Stimulated activated naive B cell treated with anti-CD40 and anti-IgM and Interleukin-4, amounts not matched to agents 10 μg/mL and 1 μg/mL and 100 μg/mL, for 72 hours (primary cell): ENCODE data around the gene GFOD1.

Experiments
- ATAC-seq, 2 donors: fragments of 150-1000 bp; cut with Tn5 transposase; replicated peaks; 2 replicates each; pipeline ENCODE4 v1.10.0; 2021; ENCODE audit warnings: moderate library complexity in 1 of 2
- DNase-seq: peaks from one replicate; pipeline ENCODE4 v3.0.0; 2021
- H3K27ac Mint-ChIP-seq: one replicate; pipeline ENCODE4 v1.8.0; 2022; ENCODE audit warnings: mild to moderate bottlenecking, mixed read lengths
- H3K27me3 Mint-ChIP-seq, 2 donors: one replicate each; pipeline ENCODE4 v1.8.0; 2022; ENCODE audit warnings: mixed read lengths in 2 of 2
- H3K36me3 Mint-ChIP-seq, 2 donors: one replicate each; pipeline ENCODE4 v1.8.0; 2022; ENCODE audit warnings: mixed read lengths in 2 of 2, mild to moderate bottlenecking in 1 of 2
- H3K4me1 Mint-ChIP-seq, 2 donors: one replicate each; pipeline ENCODE4 v1.8.0; 2022; ENCODE audit warnings: mixed read lengths in 2 of 2, mild to moderate bottlenecking in 1 of 2
- H3K4me3 Mint-ChIP-seq, 2 donors: one replicate each; pipeline ENCODE4 v1.8.0; 2022; ENCODE audit warnings: mild to moderate bottlenecking in 2 of 2, mixed read lengths in 2 of 2, moderate library complexity in 1 of 2
- H3K9me3 Mint-ChIP-seq, 2 donors: one replicate each; pipeline ENCODE4 v1.8.0; 2022; ENCODE audit warnings: mixed read lengths in 2 of 2, mild to moderate bottlenecking in 1 of 2

Gene GFOD1

GRCh38 chr6:13431059-13431656 lies 56.2 kb downstream of the GFOD1 start:
- Mint-ChIP-seq H3K27ac (peak overlapping the region; percentile 81), H3K4me3 (peak overlapping the region in 1 of 2 donors; percentile 2), H3K36me3 (peaks cover 12 to 21% of the 10 kb centered on the region in 2 donors), H3K27me3 (no peaks in the 10 kb centered on the region), H3K9me3 (peaks cover 6 to 7% of the 10 kb centered on the region in 2 donors), H3K4me1 (peaks cover 53 to 89% of the 10 kb centered on the region in 2 donors)
- DNase-seq (no peak), ATAC-seq (no peak)

- H3K4me1 Mint-ChIP-seq, result peaks cover 62 to 93% of the 10 kb centered on the region in 2 donors
- peak overlapping the region; percentile 50 to 64 for H3K4me3 Mint-ChIP-seq
- DNase-seq, result no peak
- H3K27ac Mint-ChIP-seq, result peak overlapping the region; percentile 71
- H3K9me3 Mint-ChIP-seq, result peaks cover 3 to 4% of the 10 kb centered on the region in 2 donors
- no peak for ATAC-seq
- peaks cover 15 to 16% of the 10 kb centered on the region in 2 donors for H3K36me3 Mint-ChIP-seq
- no peaks in the 10 kb centered on the region for H3K27me3 Mint-ChIP-seq
These were observed 58.0 kb downstream of the GFOD1 start for GRCh38 chr6:13429406-13429753.

DNA sequence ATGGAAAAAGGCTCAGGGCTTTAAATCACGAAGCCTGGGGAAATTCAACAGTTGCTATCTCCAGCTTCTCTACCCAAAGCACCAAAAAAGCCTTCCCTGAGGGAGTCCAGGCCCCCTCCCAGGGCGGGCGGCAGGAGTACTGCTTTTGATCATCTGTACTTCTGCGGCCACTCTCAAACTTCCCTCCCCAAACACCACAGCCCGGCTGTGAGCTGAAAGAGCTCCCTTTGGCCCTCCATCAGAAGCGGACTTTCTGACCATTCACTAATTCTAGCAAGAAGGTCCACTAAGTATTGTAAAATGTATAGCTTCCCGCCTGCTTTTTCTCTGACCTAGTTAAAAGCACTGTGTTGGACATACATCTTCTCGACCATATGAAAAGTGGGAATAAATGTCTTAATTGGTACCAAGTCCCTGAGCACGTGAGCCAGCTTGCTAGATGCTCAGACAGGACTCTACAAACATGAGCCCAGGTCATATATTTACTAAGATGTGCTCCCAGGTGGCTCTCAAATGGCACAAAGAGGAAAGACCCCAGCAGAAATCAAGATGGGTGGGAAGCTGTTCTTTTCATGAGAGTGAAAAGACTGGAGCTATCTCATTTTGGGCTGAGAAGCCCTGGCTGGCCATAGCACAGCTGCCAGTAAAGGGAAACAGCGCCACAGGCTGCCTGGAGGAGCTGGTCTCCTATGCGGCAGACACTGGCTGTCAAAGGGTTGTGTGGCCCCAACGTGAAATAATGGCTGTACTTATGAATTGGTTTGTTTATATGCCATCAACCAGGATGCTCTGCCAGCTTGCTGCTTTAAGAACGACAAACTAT lies 58.6 kb downstream of the GFOD1 start:
- no peaks in the 10 kb centered on the region for H3K27me3 Mint-ChIP-seq
- ATAC-seq, result peak; percentile 44 to 57
- DNase-seq, result no peak
- peak overlapping the region; percentile 64 to 70 for H3K4me3 Mint-ChIP-seq
- peaks cover 59 to 87% of the 10 kb centered on the region in 2 donors for H3K4me1 Mint-ChIP-seq
- peaks cover under 1% of the 10 kb centered on the region in 2 donors for H3K9me3 Mint-ChIP-seq
- H3K36me3 Mint-ChIP-seq, result peaks cover 11 to 13% of the 10 kb centered on the region in 2 donors
- peak overlapping the region; percentile 95 for H3K27ac Mint-ChIP-seq

DNA sequence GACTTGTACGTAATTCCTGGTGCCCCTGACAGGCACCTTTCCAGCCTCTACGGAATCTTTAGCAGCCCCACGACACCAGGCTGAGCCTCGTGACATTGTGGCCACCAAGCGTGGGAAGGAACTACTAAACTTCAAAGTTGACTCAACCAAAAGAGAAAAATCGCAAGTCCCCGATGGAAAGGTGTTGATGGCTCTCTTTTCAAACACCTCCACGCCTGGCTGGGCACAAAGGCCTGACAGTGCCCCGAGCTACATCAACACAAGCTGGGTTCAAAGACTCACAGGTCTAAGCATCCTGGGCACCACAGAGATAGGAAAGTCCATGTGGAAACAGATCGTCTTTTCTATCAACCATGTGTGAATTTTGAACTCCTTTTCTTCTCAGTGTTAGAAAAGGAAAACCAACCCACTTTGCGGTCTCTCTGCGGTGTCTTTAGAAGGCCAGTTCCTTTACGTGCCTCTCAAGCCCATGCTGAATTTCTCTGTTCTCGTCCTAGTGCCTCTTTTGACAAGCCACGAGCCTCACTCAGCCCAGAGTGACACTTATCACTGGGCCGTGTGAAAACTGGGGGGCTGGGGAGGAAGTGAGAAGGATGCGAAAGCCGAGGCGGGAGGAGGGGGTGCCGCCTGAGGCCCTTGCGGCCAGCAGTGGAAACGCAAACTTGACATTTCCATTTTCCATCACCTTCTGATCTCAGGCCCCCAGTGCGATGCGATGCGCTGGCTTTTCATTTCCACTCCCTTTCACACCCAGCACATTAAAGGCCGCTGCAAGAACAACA lies 59.4 kb downstream of the GFOD1 start:
- no peaks in the 10 kb centered on the region for H3K27me3 Mint-ChIP-seq
- H3K4me1 Mint-ChIP-seq, result peaks cover 58 to 79% of the 10 kb centered on the region in 2 donors
- peak overlapping the region; percentile 95 for H3K27ac Mint-ChIP-seq
- no peaks in the 10 kb centered on the region for H3K9me3 Mint-ChIP-seq
- DNase-seq, result peak; percentile 89
- peak; percentile 89 to 91 for ATAC-seq
- peak overlapping the region; percentile 64 to 70 for H3K4me3 Mint-ChIP-seq
- H3K36me3 Mint-ChIP-seq, result peaks cover 9 to 15% of the 10 kb centered on the region in 2 donors

- ATAC-seq (peak in 1 of 2 donors; percentile 14), DNase-seq (peak; percentile 34)
- H3K9me3 Mint-ChIP-seq, result no peaks in the 10 kb centered on the region
- H3K27me3 Mint-ChIP-seq, result no peaks in the 10 kb centered on the region
- peak overlapping the region in 1 of 2 donors; percentile 70 for H3K4me3 Mint-ChIP-seq
- H3K27ac Mint-ChIP-seq, result peak overlapping the region; percentile 95
- peaks cover 6 to 11% of the 10 kb centered on the region in 2 donors for H3K36me3 Mint-ChIP-seq
- H3K4me1 Mint-ChIP-seq, result peaks cover 55 to 78% of the 10 kb centered on the region in 2 donors
These were observed 60.1 kb downstream of the GFOD1 start for GRCh38 chr6:13427316-13427715.

DNA sequence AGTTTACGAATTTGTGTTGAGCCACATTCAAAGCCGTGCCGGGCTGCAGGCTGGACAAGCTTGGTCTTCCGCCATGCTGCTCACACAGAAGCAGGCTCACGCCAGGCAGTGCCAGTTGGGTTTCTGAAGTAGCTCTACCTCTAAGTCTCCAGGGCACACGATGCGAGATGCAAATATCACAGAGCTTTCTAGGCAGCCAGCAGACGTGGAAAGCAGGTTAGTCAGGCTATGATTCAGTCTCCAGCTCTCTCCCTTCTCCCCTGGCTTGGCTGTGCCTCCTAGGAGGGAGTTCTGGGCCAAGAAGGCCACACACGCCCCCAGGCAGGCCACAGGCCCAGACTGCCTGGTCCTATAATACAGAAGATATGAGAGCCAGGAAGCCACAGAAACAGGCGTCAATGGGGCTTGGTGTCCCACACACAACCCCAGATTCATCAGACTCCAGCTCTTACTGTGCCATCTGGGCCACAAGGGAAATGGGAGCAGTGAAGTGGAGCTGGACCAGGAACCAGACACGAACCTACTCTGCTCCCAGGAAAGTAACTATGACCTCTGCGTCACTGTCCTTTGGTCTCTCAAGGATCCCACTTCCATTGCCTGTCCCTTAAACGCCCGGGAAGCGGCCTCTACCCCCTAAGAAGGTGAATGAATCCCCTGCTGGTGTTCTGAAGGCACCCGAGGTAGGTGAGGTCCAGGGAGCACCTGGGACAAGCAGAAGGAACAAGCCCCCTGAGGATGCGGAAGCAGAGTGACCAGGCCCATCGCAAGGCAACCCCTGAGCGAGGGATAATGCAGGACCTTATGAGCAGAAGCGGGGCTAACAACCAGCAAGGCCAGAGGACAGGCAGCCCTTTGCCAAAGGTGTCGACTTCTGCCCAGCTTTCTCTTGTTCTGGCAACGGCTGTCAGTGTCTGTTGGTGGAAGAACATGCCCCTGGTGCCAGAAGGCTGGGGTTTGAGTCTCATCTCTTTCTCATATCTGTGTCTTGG lies 61.2 kb downstream of the GFOD1 start:
- Mint-ChIP-seq H3K4me3 (no peak overlapping the region), H3K4me1 (peaks cover 53 to 77% of the 10 kb centered on the region in 2 donors), H3K27me3 (no peaks in the 10 kb centered on the region), H3K9me3 (no peaks in the 10 kb centered on the region), H3K27ac (peak overlapping the region; percentile 95), H3K36me3 (peaks cover 5 to 12% of the 10 kb centered on the region in 2 donors)
- ATAC-seq (no peak), DNase-seq (no peak)

DNA sequence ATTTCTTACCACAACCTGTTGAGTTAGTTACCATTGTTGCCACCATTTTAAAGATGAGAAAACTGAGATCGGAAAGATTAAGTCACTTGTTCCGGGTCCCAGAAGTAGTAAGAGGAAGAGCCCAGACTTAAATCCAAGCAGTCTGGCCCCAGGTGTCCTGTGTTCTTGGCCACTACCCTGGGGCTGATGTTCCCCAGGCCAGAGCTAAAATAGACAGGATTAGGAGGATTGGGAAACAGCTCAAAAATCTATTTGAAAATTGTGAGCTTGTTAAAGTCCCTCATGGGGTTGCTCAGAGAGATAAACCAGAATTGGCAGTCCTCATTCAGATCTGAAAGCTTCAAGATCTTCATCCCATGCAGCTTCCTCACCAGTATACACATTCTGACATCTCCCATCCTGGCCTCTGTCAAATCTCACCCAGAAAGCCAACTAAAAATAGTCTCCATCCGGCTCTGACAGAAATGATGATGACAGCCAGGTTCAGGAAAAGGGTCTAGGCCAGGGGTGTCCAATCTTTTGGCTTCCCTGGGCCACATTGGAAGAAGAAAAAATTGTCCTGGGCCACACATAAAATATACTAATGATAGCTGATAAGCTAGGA lies 62.0 kb downstream of the GFOD1 start:
- peak overlapping the region; percentile 91 for H3K27ac Mint-ChIP-seq
- peaks cover 3 to 12% of the 10 kb centered on the region in 2 donors for H3K36me3 Mint-ChIP-seq
- H3K4me3 Mint-ChIP-seq, result peak overlapping the region in 1 of 2 donors; percentile 19
- no peaks in the 10 kb centered on the region for H3K9me3 Mint-ChIP-seq
- DNase-seq, result no peak
- H3K27me3 Mint-ChIP-seq, result no peaks in the 10 kb centered on the region
- ATAC-seq, result no peak
- H3K4me1 Mint-ChIP-seq, result peaks cover 46 to 73% of the 10 kb centered on the region in 2 donors

DNA sequence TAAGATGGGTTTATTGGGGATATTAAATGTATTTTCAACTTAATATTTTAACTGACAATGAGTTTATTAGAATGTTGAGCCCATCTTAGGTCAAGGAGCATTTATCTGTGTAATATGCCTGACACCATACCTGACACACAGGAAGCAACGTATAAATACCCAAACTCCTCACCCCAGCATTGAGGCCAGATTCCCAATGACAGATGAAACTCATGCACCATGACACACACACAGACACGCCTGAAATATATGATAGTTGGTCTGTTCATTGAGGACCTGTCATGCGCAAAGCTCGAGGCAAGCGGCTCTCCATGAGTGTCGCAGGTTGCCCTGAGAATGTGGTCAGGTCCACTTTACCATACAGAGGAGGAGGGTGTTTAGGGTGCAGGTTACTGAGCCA lies 64.1 kb downstream of the GFOD1 start:
- no peak overlapping the region for H3K4me3 Mint-ChIP-seq
- no peaks in the 10 kb centered on the region for H3K9me3 Mint-ChIP-seq
- DNase-seq (no peak), ATAC-seq (no peak)
- peaks cover 8 to 9% of the 10 kb centered on the region in 2 donors for H3K27me3 Mint-ChIP-seq
- H3K4me1 Mint-ChIP-seq, result peaks cover 43 to 72% of the 10 kb centered on the region in 2 donors
- H3K27ac Mint-ChIP-seq, result no peak overlapping the region
- peaks cover 13 to 23% of the 10 kb centered on the region in 2 donors for H3K36me3 Mint-ChIP-seq

- H3K27ac Mint-ChIP-seq, result no peak overlapping the region
- H3K4me3 Mint-ChIP-seq, result no peak overlapping the region
- ATAC-seq (no peak), DNase-seq (no peak)
- peaks cover 41 to 67% of the 10 kb centered on the region in 2 donors for H3K4me1 Mint-ChIP-seq
- H3K9me3 Mint-ChIP-seq, result no peaks in the 10 kb centered on the region
- peaks cover 8 to 9% of the 10 kb centered on the region in 2 donors for H3K27me3 Mint-ChIP-seq
- H3K36me3 Mint-ChIP-seq, result peaks cover 14 to 27% of the 10 kb centered on the region in 2 donors
These were observed 64.6 kb downstream of the GFOD1 start for GRCh38 chr6:13422681-13423221.

DNA sequence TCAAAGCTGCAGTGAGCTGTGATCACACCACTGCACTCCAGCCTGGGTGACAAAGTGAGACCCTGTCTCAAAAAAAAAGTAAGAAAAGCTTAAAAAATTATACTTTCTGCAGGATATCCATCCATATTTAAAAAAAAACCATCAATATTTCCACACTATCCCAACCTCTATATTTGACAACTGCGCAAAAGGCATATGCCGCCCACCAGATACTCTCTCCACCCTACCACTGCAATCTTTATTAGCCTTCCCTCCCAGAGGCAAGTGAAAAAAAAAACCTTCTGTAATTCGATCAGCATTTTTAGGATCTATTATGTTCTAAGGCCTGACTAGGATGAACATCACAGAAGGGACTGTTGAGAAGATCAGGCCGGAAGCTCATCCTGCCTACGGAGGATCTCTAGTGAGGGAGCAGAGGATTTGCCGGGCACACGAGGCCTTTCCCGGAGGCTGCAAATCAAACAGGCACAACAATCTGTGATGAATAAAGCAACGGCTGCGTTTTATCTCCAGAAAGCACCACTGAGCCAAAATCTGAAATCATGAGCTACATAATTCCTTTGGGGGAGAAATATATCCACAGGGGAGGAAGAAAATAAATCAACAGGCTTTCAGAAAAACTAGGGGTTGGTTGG lies 65.9 kb downstream of the GFOD1 start:
- DNase-seq (no peak), ATAC-seq (no peak)
- H3K4me1 Mint-ChIP-seq, result peaks cover 33 to 54% of the 10 kb centered on the region in 2 donors
- H3K27me3 Mint-ChIP-seq, result peaks cover 8 to 9% of the 10 kb centered on the region in 2 donors
- H3K27ac Mint-ChIP-seq, result no peak overlapping the region
- no peak overlapping the region for H3K4me3 Mint-ChIP-seq
- peaks cover 14 to 29% of the 10 kb centered on the region in 2 donors for H3K36me3 Mint-ChIP-seq
- no peaks in the 10 kb centered on the region for H3K9me3 Mint-ChIP-seq

DNA sequence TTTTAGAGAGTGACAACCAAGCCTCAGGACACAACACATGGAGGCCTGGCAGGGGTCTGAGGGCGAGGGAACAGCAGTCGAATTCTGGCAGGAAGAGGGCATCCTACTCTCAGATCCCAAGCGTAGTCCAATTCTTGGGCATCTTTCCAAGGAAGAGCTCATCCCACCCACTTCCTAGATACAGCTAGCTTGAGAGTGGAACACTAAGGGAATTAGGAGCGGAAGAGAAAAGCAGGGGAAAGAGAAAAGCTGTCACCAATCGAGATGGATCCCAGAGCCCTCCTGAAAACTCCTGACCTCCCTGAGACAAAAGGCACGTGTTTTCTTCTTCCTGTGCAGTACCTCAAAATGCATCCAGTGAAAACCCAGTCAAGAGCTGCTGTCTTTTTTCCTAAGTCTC lies 67.1 kb downstream of the GFOD1 start:
- H3K4me3 Mint-ChIP-seq, result no peak overlapping the region
- no peak overlapping the region for H3K27ac Mint-ChIP-seq
- peaks cover 8 to 9% of the 10 kb centered on the region in 2 donors for H3K27me3 Mint-ChIP-seq
- H3K36me3 Mint-ChIP-seq, result peaks cover 16 to 35% of the 10 kb centered on the region in 2 donors
- peaks cover 2 to 4% of the 10 kb centered on the region in 2 donors for H3K9me3 Mint-ChIP-seq
- H3K4me1 Mint-ChIP-seq, result peaks cover 24 to 42% of the 10 kb centered on the region in 2 donors
- DNase-seq (no peak), ATAC-seq (no peak)

DNA sequence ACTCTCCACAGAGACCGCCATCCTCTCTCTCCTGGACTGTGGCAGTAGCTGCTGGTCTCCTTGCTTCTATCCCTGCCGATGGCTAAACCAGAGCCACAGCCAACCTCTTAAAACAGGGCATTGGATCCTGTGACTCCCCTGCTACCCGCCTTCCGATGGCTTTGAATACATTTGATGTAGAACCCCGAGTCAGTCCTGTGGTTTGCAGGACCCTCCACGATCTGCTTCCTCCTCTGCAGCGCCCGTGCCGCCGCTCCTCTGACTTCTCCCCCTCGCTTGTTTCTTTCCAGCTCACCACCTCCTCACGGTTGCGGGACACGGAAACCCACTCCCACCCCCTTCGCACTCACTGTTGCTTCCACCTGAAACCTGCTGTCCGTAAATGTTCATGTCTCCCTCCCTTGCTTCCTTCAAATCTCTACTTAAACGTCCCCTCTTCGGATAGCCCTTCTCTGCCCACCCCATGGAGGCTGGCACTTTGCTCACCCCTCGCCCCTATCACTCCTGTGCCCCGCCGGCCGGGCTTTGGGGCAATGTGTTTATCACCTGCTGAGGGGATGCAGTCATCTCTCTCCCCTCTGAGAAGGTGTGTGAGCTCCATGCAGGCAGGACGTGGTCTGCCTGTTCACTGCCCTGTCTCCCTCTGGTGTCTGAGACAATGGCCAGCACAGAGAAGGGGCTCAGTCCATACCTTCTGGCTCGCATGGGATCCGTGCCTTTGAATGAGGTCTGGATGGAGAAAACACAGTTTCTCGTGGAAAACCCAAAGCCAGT lies 67.8 kb downstream of the GFOD1 start:
- Mint-ChIP-seq H3K36me3 (peaks cover 16 to 39% of the 10 kb centered on the region in 2 donors), H3K4me3 (peak overlapping the region; percentile 70 to 72), H3K9me3 (peaks cover 2 to 4% of the 10 kb centered on the region in 2 donors), H3K4me1 (peaks cover 26 to 37% of the 10 kb centered on the region in 2 donors), H3K27ac (peak overlapping the region; percentile 75), H3K27me3 (peaks cover 8 to 9% of the 10 kb centered on the region in 2 donors)
- DNase-seq, result no peak
- ATAC-seq, result peak; percentile 41 to 62
